ENCODE measurements around the gene ECSCR. TPM values are rescaled to one million over a fixed set of nuclear protein-coding genes. Genes with fewer than 3 reads are reported as not detected.

The ECSCR gene
- total RNA-seq, 3 donors from 2014 or later (not counting 1 experiment from before 2014, with no cell fraction given), result 0.48 TPM; not detected in 2

- WGBS (ENCODE audit: insufficient coverage), result 24% methylated on average over 7 of the region's 7 CpGs
- H3K27ac ChIP-seq (ENCODE audit: low read length), result peak overlapping the region; percentile 89
- Mint-ChIP-seq H3K27ac (peak overlapping the region; percentile 94 to 99), H3K27me3 (ENCODE audit: low read depth in 2 of 2) (no peaks in the 10 kb centered on the region), H3K4me3 (peak overlapping the region; percentile 96), H3K4me1 (peaks cover 28 to 30% of the 10 kb centered on the region in 2 donors), H3K36me3 (no peaks in the 10 kb centered on the region), H3K9me3 (no peaks in the 10 kb centered on the region)
- DNase-seq, result no peak
- H3K4me1 ChIP-seq (ENCODE audit: control insufficient read depth, insufficient read depth, low read length), result peaks cover 25% of the 10 kb centered on the region
- no peaks in the 10 kb centered on the region for H3K9me3 ChIP-seq (ENCODE audit: control insufficient read depth, insufficient read depth, low read length)
- H3K36me3 ChIP-seq (ENCODE audit: control insufficient read depth, insufficient read depth, low read length), result no peaks in the 10 kb centered on the region
- intact Hi-C loops (cut with micrococcal nuclease), result loop anchor here (5.0 kb wide), 1 partner anchor 54 kb away; no protein-coding TSS in a partner anchor
- ATAC-seq, result no peak
- no peaks in the 10 kb centered on the region for H3K27me3 ChIP-seq (ENCODE audit: control insufficient read depth, insufficient read depth, low read length)
- peak overlapping the region; percentile 61 for H3K4me3 ChIP-seq (ENCODE audit: low read length)
- no peak for TF ChIP-seq CTCF (IDR thresholded peaks at IDR 0.05)
These were observed 59.1 kb downstream of the ECSCR start for GRCh38 chr5:139403418-139403786.

DNA sequence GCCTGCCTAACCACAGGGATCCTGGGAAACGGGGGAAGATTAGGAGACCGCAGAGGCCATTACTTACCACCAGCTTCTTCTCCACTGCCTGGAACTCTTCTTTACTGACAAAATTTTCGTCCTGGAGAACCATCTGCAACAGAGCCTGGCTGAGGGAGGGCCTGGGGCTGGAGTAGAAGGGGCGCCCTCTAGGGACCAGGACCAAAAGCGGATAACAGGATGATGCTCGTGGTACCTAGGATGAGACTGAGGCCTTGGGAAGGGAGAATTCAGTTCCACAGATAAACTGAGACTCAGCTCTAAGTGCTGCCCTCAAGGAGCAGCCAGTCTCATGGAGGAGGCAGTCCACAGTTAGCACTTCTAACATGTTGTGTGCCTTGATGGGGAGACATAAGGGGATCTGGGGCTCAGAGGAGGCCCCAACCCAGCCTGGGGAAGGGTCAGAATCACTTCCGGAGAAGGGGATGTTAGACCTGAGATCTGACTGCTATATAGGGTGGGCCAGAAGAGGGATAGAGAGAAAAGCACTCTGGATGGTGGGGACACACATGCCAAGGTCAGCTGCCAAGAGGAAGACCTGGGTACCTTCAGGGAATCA, 59.9 kb downstream of the ECSCR start:
- H3K4me1 Mint-ChIP-seq, result peaks cover 28 to 30% of the 10 kb centered on the region in 2 donors
- H3K4me1 ChIP-seq (ENCODE audit: control insufficient read depth, insufficient read depth, low read length), result peaks cover 25% of the 10 kb centered on the region
- no peaks in the 10 kb centered on the region for H3K9me3 ChIP-seq (ENCODE audit: control insufficient read depth, insufficient read depth, low read length)
- H3K27ac Mint-ChIP-seq, result peak overlapping the region; percentile 94 to 99
- H3K4me3 Mint-ChIP-seq, result peak overlapping the region; percentile 96
- H3K27me3 ChIP-seq (ENCODE audit: control insufficient read depth, insufficient read depth, low read length), result no peaks in the 10 kb centered on the region
- H3K27me3 Mint-ChIP-seq (ENCODE audit: low read depth in 2 of 2), result no peaks in the 10 kb centered on the region
- no peaks in the 10 kb centered on the region for H3K36me3 ChIP-seq (ENCODE audit: control insufficient read depth, insufficient read depth, low read length)
- no peaks in the 10 kb centered on the region for H3K36me3 Mint-ChIP-seq
- peak overlapping the region; percentile 89 for H3K27ac ChIP-seq (ENCODE audit: low read length)
- intact Hi-C loops (cut with micrococcal nuclease), result loop anchor here (5.0 kb wide), 1 partner anchor 55 kb away; no protein-coding TSS in a partner anchor
- H3K9me3 Mint-ChIP-seq, result no peaks in the 10 kb centered on the region
- no peak for ATAC-seq
- DNase-seq, result peak in 1 of 2 donors; percentile 47
- 73% methylated on average over 7 of the region's 7 CpGs for WGBS (ENCODE audit: insufficient coverage)
- TF ChIP-seq CTCF (IDR thresholded peaks at IDR 0.05), result no peak
- H3K4me3 ChIP-seq (ENCODE audit: low read length), result no peak overlapping the region

DNA sequence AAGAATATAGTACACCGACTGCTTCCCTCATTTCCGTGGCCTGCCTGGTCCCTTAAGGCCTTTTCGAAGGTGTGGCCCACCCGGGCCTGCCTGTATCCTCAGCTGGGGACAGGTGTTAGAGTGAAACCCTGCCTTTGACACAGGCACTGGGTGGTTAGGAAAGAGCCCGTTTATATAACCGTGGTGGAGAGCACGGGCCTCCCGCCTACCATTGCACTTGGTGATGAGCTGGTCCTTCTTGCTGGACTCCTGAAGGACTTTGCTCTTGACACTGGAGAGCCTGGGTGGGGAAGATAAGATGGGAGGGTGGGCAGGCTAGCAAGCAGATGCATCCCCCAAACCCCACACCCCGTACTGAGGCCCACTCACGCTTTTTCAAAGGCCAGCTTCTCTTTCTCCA, 61.0 kb downstream of the ECSCR start:
- intact Hi-C loops (cut with micrococcal nuclease), result loop anchor here (5.0 kb wide), 1 partner anchor 56 kb away; no protein-coding TSS in a partner anchor
- no peaks in the 10 kb centered on the region for H3K36me3 ChIP-seq (ENCODE audit: control insufficient read depth, insufficient read depth, low read length)
- ATAC-seq (no peak), DNase-seq (no peak)
- WGBS (ENCODE audit: insufficient coverage), result 96% methylated on average over 10 of the region's 10 CpGs
- no peak overlapping the region for H3K27ac ChIP-seq (ENCODE audit: low read length)
- no peaks in the 10 kb centered on the region for H3K9me3 ChIP-seq (ENCODE audit: control insufficient read depth, insufficient read depth, low read length)
- H3K4me3 ChIP-seq (ENCODE audit: low read length), result no peak overlapping the region
- no peak for TF ChIP-seq CTCF (IDR thresholded peaks at IDR 0.05)
- Mint-ChIP-seq H3K4me1 (peaks cover 28 to 30% of the 10 kb centered on the region in 2 donors), H3K36me3 (no peaks in the 10 kb centered on the region), H3K27ac (no peak overlapping the region), H3K4me3 (no peak overlapping the region), H3K27me3 (ENCODE audit: low read depth in 2 of 2) (no peaks in the 10 kb centered on the region), H3K9me3 (no peaks in the 10 kb centered on the region)
- H3K27me3 ChIP-seq (ENCODE audit: control insufficient read depth, insufficient read depth, low read length), result no peaks in the 10 kb centered on the region
- H3K4me1 ChIP-seq (ENCODE audit: control insufficient read depth, insufficient read depth, low read length), result peaks cover 25% of the 10 kb centered on the region
